HEK293 (cell line): Measurements from ENCODE around the gene SRSF9.

Experiments used
- CTCF ChIA-PET: fragments of 350-600 bp; formaldehyde crosslinking; extraction: SDS; loops from one replicate; lab custom pipeline; 2021; ENCODE audit warnings: antibody characterized with exemption; lab: Yijun Ruan, JAX
- POLR2A ChIA-PET: fragments of 300-600 bp; formaldehyde crosslinking; extraction: SDS; loops from one replicate; lab custom pipeline; 2020; ENCODE audit warnings: antibody characterized with exemption, inconsistent platforms; lab: Yijun Ruan, JAX
- H3K27ac ChIP-seq: fragments of 200-500 bp; sonication (Bioruptor generic); 2 replicates; pipeline ENCODE4 v1.5.1; 2014; ENCODE audit warnings: low read depth, low read length, control low read depth, inconsistent platforms; ENCODE audit errors: extremely low read depth
- H3K36me3 ChIP-seq, 2 experiments: fragments of 200-500 bp in 1 of 2; sonication (Bioruptor generic) in 1 of 2; 1 replicate in 1 of 2; 2 replicates in 1 of 2; pipeline ENCODE4 v1.5.1; 2014 to 2017; ENCODE audit warnings: inconsistent platforms in 2 of 2, low read length in 2 of 2; ENCODE audit not compliant: control insufficient read depth in 2 of 2, insufficient read depth in 1 of 2
- H3K4me1 ChIP-seq: fragments of 200-500 bp; sonication (Bioruptor generic); 2 replicates; pipeline ENCODE4 v1.5.1; 2014; ENCODE audit warnings: mild to moderate bottlenecking, low read length, inconsistent platforms; ENCODE audit not compliant: control insufficient read depth, insufficient read depth
- H3K4me3 ChIP-seq: 2 replicates; pipeline ENCODE4 v1.5.1; 2011; ENCODE audit warnings: low read depth, mild to moderate bottlenecking, control low read depth, low read length, moderate library complexity
- H3K9me3 ChIP-seq: fragments of 200-500 bp; sonication (Bioruptor generic); 2 replicates; pipeline ENCODE4 v1.5.1; 2014; ENCODE audit warnings: low read depth, low read length, inconsistent platforms; ENCODE audit not compliant: control insufficient read depth, insufficient read depth
- INSM2 ChIP-seq: fragments of 450-650 bp; formaldehyde crosslinking; IDR thresholded peaks from 2 replicates; pipeline ENCODE4 v1.5.1; 2016; ENCODE audit warnings: missing biosample characterization, missing genetic modification characterization
- KLF1 ChIP-seq: fragments of 450-650 bp; formaldehyde crosslinking; IDR thresholded peaks from 2 replicates; pipeline ENCODE4 v1.5.1; 2016; ENCODE audit warnings: missing biosample characterization, missing genetic modification characterization
- PBX3 ChIP-seq: sonication (generic); formaldehyde crosslinking; IDR thresholded peaks from 2 replicates; pipeline ENCODE4 v1.8.1; 2022; ENCODE audit warnings: mild to moderate bottlenecking, moderate library complexity, missing genetic modification reagents
- WT1 ChIP-seq: fragments of 450-650 bp; formaldehyde crosslinking; IDR thresholded peaks from 2 replicates; pipeline ENCODE4 v1.5.1; 2016; ENCODE audit warnings: missing biosample characterization, missing genetic modification characterization
- ZBTB20 ChIP-seq: fragments of 450-650 bp; formaldehyde crosslinking; IDR thresholded peaks from 2 replicates; pipeline ENCODE4 v1.5.1; 2016; ENCODE audit warnings: missing biosample characterization, missing genetic modification characterization
- ZBTB49 ChIP-seq: fragments of 450-650 bp; formaldehyde crosslinking; IDR thresholded peaks from 2 replicates; pipeline ENCODE4 v1.5.1; 2016; ENCODE audit warnings: missing biosample characterization, missing genetic modification characterization, low read depth
- ZFP69B ChIP-seq: fragments of 450-650 bp; formaldehyde crosslinking; IDR thresholded peaks from 2 replicates; pipeline ENCODE4 v1.5.1; 2016; ENCODE audit warnings: missing biosample characterization, missing genetic modification characterization
- ZNF121 ChIP-seq: fragments of 450-650 bp; formaldehyde crosslinking; IDR thresholded peaks from 2 replicates; pipeline ENCODE4 v1.5.1; 2016; ENCODE audit warnings: missing biosample characterization, missing genetic modification characterization
- ZNF148 ChIP-seq: fragments of 450-650 bp; formaldehyde crosslinking; IDR thresholded peaks from 2 replicates; pipeline ENCODE4 v1.5.0; 2017; ENCODE audit warnings: missing biosample characterization, missing genetic modification characterization, borderline replicate concordance
- ZNF214 ChIP-seq: fragments of 450-650 bp; formaldehyde crosslinking; IDR thresholded peaks from 2 replicates; pipeline ENCODE4 v1.5.1; 2017; ENCODE audit warnings: missing biosample characterization, mild to moderate bottlenecking, missing genetic modification characterization, borderline replicate concordance
- ZNF24 ChIP-seq: fragments of 450-650 bp; formaldehyde crosslinking; IDR thresholded peaks from 2 replicates; pipeline ENCODE4 v1.5.1; 2016; ENCODE audit warnings: missing biosample characterization, missing genetic modification characterization
- ZNF302 ChIP-seq: fragments of 450-650 bp; formaldehyde crosslinking; IDR thresholded peaks from 2 replicates; pipeline ENCODE4 v1.5.1; 2016; ENCODE audit warnings: missing biosample characterization, missing genetic modification characterization, low read depth
- ZNF341 ChIP-seq: fragments of 450-650 bp; formaldehyde crosslinking; IDR thresholded peaks from 2 replicates; pipeline ENCODE4; 2016; ENCODE audit warnings: low read depth, missing biosample characterization, missing genetic modification characterization
- ZNF362 ChIP-seq: fragments of 450-650 bp; formaldehyde crosslinking; IDR thresholded peaks from 2 replicates; pipeline ENCODE4 v1.5.1; 2016; ENCODE audit warnings: missing biosample characterization, missing genetic modification characterization
- ZNF423 ChIP-seq: fragments of 450-650 bp; formaldehyde crosslinking; IDR thresholded peaks from 2 replicates; pipeline ENCODE4 v1.5.1; 2016; ENCODE audit warnings: missing biosample characterization, missing genetic modification characterization
- ZNF488 ChIP-seq: fragments of 450-650 bp; formaldehyde crosslinking; IDR thresholded peaks from 2 replicates; pipeline ENCODE4 v1.5.1; 2016; ENCODE audit warnings: missing biosample characterization, missing genetic modification characterization
- ZNF514 ChIP-seq: fragments of 450-650 bp; formaldehyde crosslinking; IDR thresholded peaks from 2 replicates; pipeline ENCODE4 v1.5.1; 2016; ENCODE audit warnings: missing biosample characterization, missing genetic modification characterization
- ZNF600 ChIP-seq: fragments of 450-650 bp; formaldehyde crosslinking; IDR thresholded peaks from 2 replicates; pipeline ENCODE4 v1.5.1; 2016; ENCODE audit warnings: missing biosample characterization, missing genetic modification characterization
- ZNF785 ChIP-seq: fragments of 450-650 bp; formaldehyde crosslinking; IDR thresholded peaks from 2 replicates; pipeline ENCODE4 v1.5.1; 2016; ENCODE audit warnings: missing biosample characterization, missing genetic modification characterization
- ZSCAN23 ChIP-seq: fragments of 450-650 bp; formaldehyde crosslinking; IDR thresholded peaks from 2 replicates; pipeline ENCODE4 v1.5.1; 2016; ENCODE audit warnings: missing biosample characterization, missing genetic modification characterization

Gene SRSF9

GRCh38 chr12:120439646-120440247 is 29.8 kb downstream of the SRSF9 start (continued):
- no peak for TF ChIP-seq INSM2
- no peak for TF ChIP-seq WT1
- peak; percentile 27; the same call in 1 of the 2 replicates for TF ChIP-seq KLF1 (tag by site-specific recombination)
- TF ChIP-seq ZNF488 (tag by site-specific recombination): no peak
- no peak for TF ChIP-seq ZNF600

- peak overlapping the region; percentile 75 for H3K27ac ChIP-seq
- no peaks in the 10 kb centered on the region for H3K4me1 ChIP-seq
- ChIA-PET CTCF (interaction anchor here (0.6 to 4.3 kb wide), 14 partner anchors 9 to 231 kb away, joined by 3 to 20 read pairs (median 4); no protein-coding TSS in a partner anchor), POLR2A (interaction anchor here (0.6 to 2.4 kb wide), 10 partner anchors 9 to 1053 kb away, joined by 3 to 17 read pairs (median 4); partner anchors contain the start of gene RPLP0)
- H3K9me3 ChIP-seq: no peaks in the 10 kb centered on the region
- peaks cover 28 to 40% of the 10 kb centered on the region in 2 experiments; a peak in 2 of 3 replicates for H3K36me3 ChIP-seq
- H3K4me3 ChIP-seq: peak overlapping the region; percentile 90
- TF ChIP-seq ZNF148 (tag by site-specific recombination) (no peak), ZBTB49 (no peak), ZNF121 (tag by site-specific recombination) (peak; percentile 78), ZNF341 (tag by site-specific recombination) (no peak), ZNF302 (tag by site-specific recombination) (no peak), ZFP69B (tag by site-specific recombination) (0 out of 2 replicates have a peak, but pooled peaks have one; percentile 4), ZNF514 (no peak), ZNF362 (tag by site-specific recombination) (peak; percentile 86), PBX3 (CRISPR knock-in tag) (no peak), ZNF785 (tag by site-specific recombination) (no peak), ZNF423 (no peak), ZBTB20 (no peak), ZSCAN23 (tag by site-specific recombination) (no peak), ZNF214 (no peak), ZNF24 (no peak)
Observed at GRCh38 chr12:120438495-120439198, 30.9 kb downstream of the SRSF9 start.
